GM21723 (cell line): ENCODE measurements around the gene MALL.
"Not testable (repeated sequence)": the region's sequence is repeated elsewhere in the genome, so short reads cannot be mapped to it uniquely, and the experiment has no call there.

Source experiments
- ATAC-seq: cut with Tn5 transposase; IDR thresholded peaks from one replicate; pipeline ENCODE4 v1.9.1; 2021; ENCODE audit warnings: mild to moderate bottlenecking, moderate library complexity; ENCODE audit not compliant: unreplicated experiment

Gene MALL

GRCh38 chr2:110099471-110100225 lies 16.0 kb downstream of the MALL start:
- no peak for ATAC-seq

- ATAC-seq = no peak
Observed at GRCh38 chr2:110099038-110099425, 16.6 kb downstream of the MALL start.

GRCh38 chr2:110097506-110098220 lies 18.0 kb downstream of the MALL start:
- ATAC-seq = no peak

GRCh38 chr2:110095994-110096633 lies 19.5 kb downstream of the MALL start:
- no peak for ATAC-seq

GRCh38 chr2:110094884-110095534 lies 20.6 kb downstream of the MALL start:
- not testable (repeated sequence) for ATAC-seq

- ATAC-seq = not testable (repeated sequence)
Observed at GRCh38 chr2:110093924-110094323, 21.7 kb downstream of the MALL start.

- not testable (repeated sequence) for ATAC-seq
Observed at GRCh38 chr2:110090164-110090563, 25.5 kb downstream of the MALL start.

GRCh38 chr2:110083757-110084156 lies 31.9 kb downstream of the MALL start:
- not testable (repeated sequence) for ATAC-seq

- not testable (repeated sequence) for ATAC-seq
Observed at GRCh38 chr2:110083162-110083561, 32.5 kb downstream of the MALL start.

GRCh38 chr2:110078104-110078503 lies 37.5 kb downstream of the MALL start:
- ATAC-seq = not testable (repeated sequence)

GRCh38 chr2:110075896-110076295 lies 39.7 kb downstream of the MALL start:
- ATAC-seq = not testable (repeated sequence)

GRCh38 chr2:110069869-110070268 lies 45.8 kb downstream of the MALL start:
- ATAC-seq = not testable (repeated sequence)

GRCh38 chr2:110068153-110068552 lies 47.5 kb downstream of the MALL start:
- not testable (repeated sequence) for ATAC-seq

- not testable (repeated sequence) for ATAC-seq
Observed at GRCh38 chr2:110062332-110062731, 53.3 kb downstream of the MALL start.

GRCh38 chr2:110060550-110060949 lies 55.1 kb downstream of the MALL start:
- not testable (repeated sequence) for ATAC-seq

GRCh38 chr2:110059694-110060358 lies 55.8 kb downstream of the MALL start:
- ATAC-seq = not testable (repeated sequence)

- ATAC-seq = not testable (repeated sequence)
Observed at GRCh38 chr2:110059009-110059693, 56.5 kb downstream of the MALL start.

- ATAC-seq = not testable (repeated sequence)
Observed at GRCh38 chr2:110058034-110058433, 57.6 kb downstream of the MALL start.

- ATAC-seq = not testable (repeated sequence)
Observed at GRCh38 chr2:110055819-110056408, 59.7 kb downstream of the MALL start.
